HepG2 (cell line): ENCODE measurements around the gene SPANXN1. TPM values are rescaled to one million over a fixed set of nuclear protein-coding genes. Genes with fewer than 3 reads are reported as not detected.

Experiments used
- ATAC-seq: fragments of 200-7000 bp; cut with Tn5 transposase; 3 replicates; pipeline ENCODE4 v1.9.1; 2020; ENCODE audit warnings: mild to moderate bottlenecking, moderate library complexity
- BruUV-seq: library from RNA; stranded (reverse); fragments of 400-500 nt; replicated peaks from 2 replicates; lab custom pipeline; 2021; lab: Mats Ljungman, UMichigan
- CTCF ChIA-PET: fragments of 300-600 bp; formaldehyde crosslinking; extraction: SDS; loops from one replicate; lab custom pipeline; 2021; ENCODE audit warnings: low total read pairs, inconsistent platforms, low intra/inter-chr PET ratio; lab: Yijun Ruan, JAX
- POLR2A ChIA-PET: fragments of 350-600 bp; sonication (Branson Sonifier 250); formaldehyde crosslinking; loops from one replicate; lab custom pipeline; 2020; ENCODE audit warnings: antibody characterized with exemption, inconsistent platforms; lab: Yijun Ruan, JAX
- DNase-seq: peaks from one replicate; pipeline ENCODE4 v3.0.0-alpha.2; 2015; ENCODE audit warnings: low spot score
- FAIRE-seq: peaks from 3 replicates; lab custom pipeline; 2011; peaks lifted over from hg19 to GRCh38; lab: Jason Lieb, UNC
- H2AFZ ChIP-seq: one replicate; pipeline ENCODE4 v1.6.1; 2011; ENCODE audit warnings: low read length, inconsistent platforms
- H3K27ac ChIP-seq: fragments of 300-600 bp; 3 replicates; pipeline ENCODE4 v1.8.0; 2011; ENCODE audit warnings: mixed run types, mild to moderate bottlenecking, mixed read lengths, low read length, inconsistent platforms; ENCODE audit not compliant: insufficient read depth; ENCODE audit errors: extremely low read length
- H3K27me3 ChIP-seq, 2 experiments: fragments of 200-600 bp in 1 of 2; 2 replicates in 1 of 2; 3 replicates in 1 of 2; pipeline versions ENCODE4 v1.6.0 to v1.8.0; 2011; ENCODE audit warnings: low read length in 2 of 2, mild to moderate bottlenecking in 2 of 2, moderate library complexity in 2 of 2, inconsistent platforms in 1 of 2; ENCODE audit not compliant: insufficient read depth in 2 of 2, control insufficient read depth in 1 of 2
- H3K36me3 ChIP-seq, 2 experiments: fragments of 200-600 bp in 1 of 2; replicated peaks in 1 of 2; 2 replicates in 1 of 2; 3 replicates in 1 of 2; pipeline versions ENCODE4 v1.5.1 to v1.8.0; 2011; ENCODE audit warnings: low read length in 2 of 2, inconsistent platforms in 1 of 2; ENCODE audit not compliant: insufficient read depth in 2 of 2, control insufficient read depth in 1 of 2
- H3K4me1 ChIP-seq: 2 replicates; pipeline ENCODE4 v1.5.1; 2012; ENCODE audit warnings: low read length, inconsistent platforms; ENCODE audit not compliant: insufficient read depth
- H3K4me2 ChIP-seq: 2 replicates; pipeline ENCODE4 v1.6.0; 2011; ENCODE audit warnings: low read depth, low read length, inconsistent platforms
- H3K4me3 ChIP-seq, 3 experiments: fragments of 200-600 bp in 1 of 3; sonication (generic), shearing (Covaris generic) in 1 of 3; replicated peaks in 1 of 3; 2 replicates each; pipeline ENCODE4 v1.5.1; 2011 to 2016; ENCODE audit warnings: low read length in 3 of 3, inconsistent platforms in 2 of 3, low read depth in 2 of 3, mild to moderate bottlenecking in 2 of 3, control low read depth in 1 of 3, mixed read lengths in 1 of 3; ENCODE audit not compliant: insufficient read depth in 1 of 3
- H3K79me2 ChIP-seq: one replicate; pipeline ENCODE4 v1.6.1; 2011; ENCODE audit warnings: low read length, inconsistent platforms; ENCODE audit not compliant: insufficient read depth
- H3K9ac ChIP-seq: 2 replicates; pipeline ENCODE4 v1.6.0; 2011; ENCODE audit warnings: mild to moderate bottlenecking, low read depth, low read length, inconsistent platforms; ENCODE audit not compliant: insufficient read depth
- H3K9me3 ChIP-seq: 2 replicates; pipeline ENCODE4 v1.5.1; 2012; ENCODE audit warnings: mild to moderate bottlenecking, low read length
- H4K20me1 ChIP-seq: 2 replicates; pipeline ENCODE4 v1.6.0; 2011; ENCODE audit warnings: inconsistent platforms, mild to moderate bottlenecking, low read length, moderate library complexity; ENCODE audit not compliant: insufficient read depth
- BCL6 ChIP-seq: IDR thresholded peaks from 2 replicates; pipeline ENCODE4 v1.6.1; 2016; ENCODE audit warnings: missing genetic modification reagents, missing compliant biosample characterization
- CENPBD1 ChIP-seq: sonication (generic); formaldehyde crosslinking; IDR thresholded peaks from 2 replicates; pipeline ENCODE4 v1.8.0; 2022; ENCODE audit warnings: missing genetic modification reagents, low read depth, mild to moderate bottlenecking, borderline replicate concordance
- CENPX ChIP-seq: sonication (generic); formaldehyde crosslinking; IDR thresholded peaks from 2 replicates; pipeline ENCODE4 v1.9.0; 2021; ENCODE audit warnings: mild to moderate bottlenecking, missing genetic modification reagents, moderate library complexity
- DRAP1 ChIP-seq: IDR thresholded peaks from 2 replicates; pipeline ENCODE4 v1.6.1; 2016; ENCODE audit warnings: missing genetic modification reagents, missing compliant biosample characterization
- RAD51 ChIP-seq: fragments of 450-650 bp; IDR thresholded peaks from 2 replicates; pipeline ENCODE4 v1.6.1; 2016; ENCODE audit warnings: borderline replicate concordance
- RBFOX2 ChIP-seq: fragments of 200-400 bp; formaldehyde crosslinking; IDR thresholded peaks from 2 replicates; pipeline ENCODE4 v1.6.1; 2017; ENCODE audit warnings: low read depth, mild to moderate bottlenecking, low read length
- SP5 ChIP-seq: IDR thresholded peaks from 2 replicates; pipeline ENCODE4 v1.6.1; 2016; ENCODE audit warnings: low read depth, borderline replicate concordance
- TP53 ChIP-seq: sonication (generic); formaldehyde crosslinking; conservative IDR thresholded peaks from 2 replicates; pipeline ENCODE4 v1.4.0; 2020; ENCODE audit warnings: missing genetic modification reagents
- ZNF335 ChIP-seq: sonication (generic); formaldehyde crosslinking; IDR thresholded peaks from 2 replicates; pipeline ENCODE4 v1.4.0; 2020; ENCODE audit warnings: missing genetic modification reagents
- ZNF343 ChIP-seq: sonication (generic); formaldehyde crosslinking; IDR thresholded peaks from 2 replicates; pipeline ENCODE4 v1.4.0; 2020; ENCODE audit warnings: mild to moderate bottlenecking, missing genetic modification reagents
- ZNF468 ChIP-seq: sonication (generic); formaldehyde crosslinking; IDR thresholded peaks from 2 replicates; pipeline ENCODE4 v1.8.0; 2022; ENCODE audit warnings: mild to moderate bottlenecking, moderate library complexity, missing genetic modification reagents
- ZNF607 ChIP-seq: sonication (generic); formaldehyde crosslinking; IDR thresholded peaks from 2 replicates; pipeline ENCODE4 v1.5.1; 2020; ENCODE audit warnings: missing genetic modification reagents, mild to moderate bottlenecking, borderline replicate concordance
- ZNF703 ChIP-seq: sonication (generic); formaldehyde crosslinking; IDR thresholded peaks from 2 replicates; pipeline ENCODE4 v1.5.1; 2020; ENCODE audit warnings: missing genetic modification reagents, mild to moderate bottlenecking, moderate library complexity, borderline replicate concordance
- ZNF713 ChIP-seq: sonication (generic); formaldehyde crosslinking; IDR thresholded peaks from 2 replicates; pipeline ENCODE4 v1.4.0; 2020; ENCODE audit warnings: mild to moderate bottlenecking, missing genetic modification reagents
- ZNF850 ChIP-seq: sonication (generic); formaldehyde crosslinking; conservative IDR thresholded peaks from 2 replicates; pipeline ENCODE4 v1.9.0; 2021; ENCODE audit warnings: mild to moderate bottlenecking, missing genetic modification reagents
- WGBS: methylation state at CpG from one replicate; pipeline ENCODE4 v1.1.6; 2017; ENCODE audit warnings: low lambda C conversion rate; 5-methylcytosine and 5-hydroxymethylcytosine counted together
- in situ Hi-C: cut with HindIII; loops from 2 replicates; pipeline ENCODE4 v1.10.0; 2017; ENCODE audit warnings: low pct_unique_long_range_greater_than_20kb; ENCODE audit not compliant: extremely low pct_ligation_motif_present
- intact Hi-C: fragments of 100-400 bp; cut with micrococcal nuclease; formaldehyde crosslinking; loops from one replicate; pipeline ENCODE4 v1.10.0; 2022; ENCODE audit not compliant: unreplicated experiment
- polyA plus RNA-seq, 8 experiments: library from polyadenylated mRNA; depleted of rRNA in 3 of 8; stranded (reverse) in 7 of 8; unstranded in 1 of 8; fragments of >200 nt; fragmentation: Illumina TruSeq in 4 of 8; extraction: Trizol in 4 of 8; gene quantifications; 2 replicates each; pipeline versions ENCODE4 v1.2.1 to v1.2.3, GENCODE V29; 2011 to 2016; ENCODE audit warnings: low read depth in 4 of 8, missing spikeins in 1 of 8, mixed read lengths in 1 of 8; ENCODE audit not compliant: insufficient read depth in 1 of 8
- total RNA-seq, 5 experiments: library from RNA; depleted of rRNA; stranded (reverse); fragments of >200 nt; fragmentation: Illumina TruSeq; extraction: Trizol; gene quantifications; 2 replicates each; pipeline ENCODE4 v1.2.3, GENCODE V29; 2016; ENCODE audit warnings: low read depth in 1 of 5
- TF ChIP-seq, protein P1 (sequence below): fragments of 450-650 bp; IDR thresholded peaks from 2 replicates; pipeline ENCODE4 v1.6.1; 2017
- TF ChIP-seq, protein P2 (sequence below): sonication (generic); formaldehyde crosslinking; IDR thresholded peaks from 2 replicates; pipeline ENCODE4 v1.5.1; 2020; ENCODE audit warnings: missing genetic modification reagents, mild to moderate bottlenecking, borderline replicate concordance

The SPANXN1 gene
- total and polyA plus RNA-seq, 2 of the 13 experiments (the other 11 are each of a cell fraction or from before 2014, with no cell fraction given): not detected

- TF ChIP-seq CENPBD1 (no peak), ZNF703 (CRISPR knock-in tag) (no peak), ZNF335 (CRISPR knock-in tag) (no peak), TP53 (CRISPR knock-in tag) (no peak), CENPX (CRISPR knock-in tag) (no peak), ZNF468 (CRISPR knock-in tag) (no peak), ZNF343 (CRISPR knock-in tag) (no peak), RAD51 (no peak), SP5 (CRISPR knock-in tag) (no peak), ZNF713 (CRISPR knock-in tag) (no peak), ZNF607 (CRISPR knock-in tag) (no peak), BCL6 (no peak), ZNF850 (no peak), DRAP1 (CRISPR knock-in tag) (no peak), RBFOX2 (no peak)
- TF ChIP-seq, protein P1, sequence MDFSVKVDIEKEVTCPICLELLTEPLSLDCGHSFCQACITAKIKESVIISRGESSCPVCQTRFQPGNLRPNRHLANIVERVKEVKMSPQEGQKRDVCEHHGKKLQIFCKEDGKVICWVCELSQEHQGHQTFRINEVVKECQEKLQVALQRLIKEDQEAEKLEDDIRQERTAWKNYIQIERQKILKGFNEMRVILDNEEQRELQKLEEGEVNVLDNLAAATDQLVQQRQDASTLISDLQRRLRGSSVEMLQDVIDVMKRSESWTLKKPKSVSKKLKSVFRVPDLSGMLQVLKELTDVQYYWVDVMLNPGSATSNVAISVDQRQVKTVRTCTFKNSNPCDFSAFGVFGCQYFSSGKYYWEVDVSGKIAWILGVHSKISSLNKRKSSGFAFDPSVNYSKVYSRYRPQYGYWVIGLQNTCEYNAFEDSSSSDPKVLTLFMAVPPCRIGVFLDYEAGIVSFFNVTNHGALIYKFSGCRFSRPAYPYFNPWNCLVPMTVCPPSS: no peak
- TF ChIP-seq, protein P2, sequence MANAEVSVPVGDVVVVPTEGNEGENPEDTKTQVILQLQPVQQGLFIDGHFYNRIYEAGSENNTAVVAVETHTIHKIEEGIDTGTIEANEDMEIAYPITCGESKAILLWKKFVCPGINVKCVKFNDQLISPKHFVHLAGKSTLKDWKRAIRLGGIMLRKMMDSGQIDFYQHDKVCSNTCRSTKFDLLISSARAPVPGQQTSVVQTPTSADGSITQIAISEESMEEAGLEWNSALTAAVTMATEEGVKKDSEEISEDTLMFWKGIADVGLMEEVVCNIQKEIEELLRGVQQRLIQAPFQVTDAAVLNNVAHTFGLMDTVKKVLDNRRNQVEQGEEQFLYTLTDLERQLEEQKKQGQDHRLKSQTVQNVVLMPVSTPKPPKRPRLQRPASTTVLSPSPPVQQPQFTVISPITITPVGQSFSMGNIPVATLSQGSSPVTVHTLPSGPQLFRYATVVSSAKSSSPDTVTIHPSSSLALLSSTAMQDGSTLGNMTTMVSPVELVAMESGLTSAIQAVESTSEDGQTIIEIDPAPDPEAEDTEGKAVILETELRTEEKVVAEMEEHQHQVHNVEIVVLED (CRISPR knock-in tag): no peak
- H3K4me1 ChIP-seq: no peaks in the 10 kb centered on the region
- DNase-seq (no peak), ATAC-seq (no peak), FAIRE-seq (no peak)
- no peak overlapping the region for H3K9ac ChIP-seq
- H3K27me3 ChIP-seq: no peaks in the 10 kb centered on the region
- WGBS: 8% methylated on average over 2 of the region's 2 CpGs
- BruUV-seq: no TSS peak
- H4K20me1 ChIP-seq: no peaks in the 10 kb centered on the region
- CTCF ChIA-PET: no interaction called here
- no peak overlapping the region for H3K27ac ChIP-seq
- H2AFZ ChIP-seq: no peak overlapping the region
- POLR2A ChIA-PET: no interaction called here
- H3K4me3 ChIP-seq: no peak overlapping the region
- H3K79me2 ChIP-seq: no peaks in the 10 kb centered on the region
- intact Hi-C loops: no loop called here
- no peaks in the 10 kb centered on the region for H3K9me3 ChIP-seq
- H3K4me2 ChIP-seq: no peak overlapping the region
- no peaks in the 10 kb centered on the region for H3K36me3 ChIP-seq
- in situ Hi-C loops: no loop called here
Observed at GRCh38 chrX:145213504-145213903, 33.8 kb upstream of the SPANXN1 start.
